Measurements from ENCODE around the gene ISG15. TPM values are rescaled to one million over a fixed set of nuclear protein-coding genes. Genes with fewer than 3 reads are reported as not detected.

ISG15 gene
- total and polyA plus RNA-seq, 2 of the 13 experiments (the other 11 are each of a cell fraction or from before 2014, with no cell fraction given), result 42.1 to 54.9 TPM

GRCh38 chr1:1023700-1024099 lies 10.4 kb downstream of the ISG15 start (continued):
- TF ChIP-seq GFI1 (CRISPR knock-in tag; IDR thresholded peaks at IDR 0.05; ENCODE audit: borderline replicate concordance) (no peak), JUN (CRISPR knock-in tag; IDR thresholded peaks at IDR 0.05) (no peak), ZFP1 (CRISPR knock-in tag; IDR thresholded peaks at IDR 0.05) (no peak), HNRNPUL1 (IDR thresholded peaks at IDR 0.05; ENCODE audit: low read depth, low read length) (no peak), FOXO1 (CRISPR knock-in tag; IDR thresholded peaks at IDR 0.05) (no peak), MIXL1 (CRISPR knock-in tag; IDR thresholded peaks at IDR 0.05) (no peak), RBFOX2 (IDR thresholded peaks at IDR 0.05; ENCODE audit: low read depth, low read length) (peak; percentile 48; the same call in 1 of the 2 replicates), ZNF841 (CRISPR knock-in tag; IDR thresholded peaks at IDR 0.05; ENCODE audit: borderline replicate concordance) (no peak), EED (CRISPR knock-in tag; IDR thresholded peaks at IDR 0.05) (no peak), JUND (CRISPR knock-in tag; IDR thresholded peaks at IDR 0.05) (no peak)

- Histone ChIP-seq H2AFZ (ENCODE audit: low read length) (no peak overlapping the region), H3K9ac (ENCODE audit: insufficient read depth, low read depth, low read length) (0 out of 2 replicates have a peak overlapping the region, but pooled peaks have one; percentile 2), H3K4me1 (ENCODE audit: insufficient read depth, low read length) (peaks cover 45% of the 10 kb centered on the region), H3K27ac (ENCODE audit: extremely low read length, insufficient read depth, low read length) (no peak overlapping the region), H4K20me1 (ENCODE audit: insufficient read depth, low read length) (peaks cover 31% of the 10 kb centered on the region; the same call in 1 of the 2 replicates), H3K36me3 (replicated peaks in 1 of 2; ENCODE audit: control insufficient read depth in 1 of 2, insufficient read depth in 2 of 2, low read length in 2 of 2) (peaks cover 4 to 20% of the 10 kb centered on the region in 2 experiments; a peak in 4 of 5 replicates), H3K4me3 (replicated peaks in 1 of 3; ENCODE audit: insufficient read depth in 1 of 3, low read depth in 2 of 3, low read length in 3 of 3) (no peak overlapping the region), H3K27me3 (ENCODE audit: control insufficient read depth in 1 of 2, insufficient read depth in 2 of 2, low read length in 2 of 2) (no peaks in the 10 kb centered on the region), H3K79me2 (ENCODE audit: insufficient read depth, low read length) (peaks cover 23% of the 10 kb centered on the region), H3K4me2 (ENCODE audit: low read depth, low read length) (peak overlapping the region; percentile 27; the same call in 1 of the 2 replicates), H3K9me3 (ENCODE audit: low read length) (no peaks in the 10 kb centered on the region)
- in situ Hi-C loops (cut with HindIII; ENCODE audit: extremely low pct_ligation_motif_present, low pct_unique_long_range_greater_than_20kb) (loop anchor here (5.0 kb wide), 1 partner anchor 33 kb away; no protein-coding TSS in a partner anchor), intact Hi-C loops (cut with micrococcal nuclease; ENCODE audit: unreplicated experiment) (no loop called here)
- CTCF ChIA-PET (ENCODE audit: low intra/inter-chr PET ratio, low total read pairs), result no interaction called here
- POLR2A ChIA-PET, result interaction anchor here (0.8 to 1.6 kb wide), 4 partner anchors 14 to 40 kb away, joined by 3 to 5 read pairs (median 3); no protein-coding TSS in a partner anchor
- TF ChIP-seq ZNF17 (CRISPR knock-in tag; IDR thresholded peaks at IDR 0.05), result 0 out of 2 replicates have a peak, but pooled peaks have one; percentile 36
- 0 out of 2 replicates have a peak, but pooled peaks have one; percentile 11 for TF ChIP-seq FOXA3 (CRISPR knock-in tag; IDR thresholded peaks at IDR 0.05)
- TF ChIP-seq RXRA (CRISPR knock-in tag; IDR thresholded peaks at IDR 0.05), result no peak
- DNase-seq (ENCODE audit: low spot score) (no peak), FAIRE-seq (no peak), ATAC-seq (no peak)
- no TSS peak for BruUV-seq (replicated peaks)
- WGBS (ENCODE audit: low lambda C conversion rate), result 90% methylated on average over 2 of the region's 9 CpGs
Observed at GRCh38 chr1:1024149-1024770, 11.0 kb downstream of the ISG15 start.

All from HepG2 (cell line).